ENCODE results near the gene ZC3H13. TPM values are rescaled to one million over a fixed set of nuclear protein-coding genes. Genes with fewer than 3 reads are reported as not detected.

The ZC3H13 gene
- total RNA-seq, 1 donor = 33.1 TPM

DNA sequence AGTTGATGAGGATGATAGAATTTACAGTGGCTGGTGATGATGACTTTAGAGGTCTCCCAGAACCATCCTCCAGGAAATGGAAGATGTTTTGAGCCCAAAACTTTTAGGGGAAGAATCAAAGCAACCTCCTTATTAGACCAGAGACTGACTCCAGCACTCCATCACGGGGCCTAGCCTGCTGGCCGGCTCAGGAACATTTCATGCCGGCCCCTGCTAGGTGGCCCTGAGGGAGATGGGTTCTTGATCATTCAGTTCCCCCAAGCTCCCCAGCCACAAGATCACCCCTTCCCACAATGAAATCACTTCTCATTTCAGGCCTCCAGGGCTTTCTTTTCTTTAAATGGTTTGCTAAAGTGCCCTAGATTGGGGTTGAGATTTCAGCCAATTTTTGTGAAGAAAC, 121.3 kb downstream of the ZC3H13 start:
- no peak for DNase-seq (ENCODE audit: low read depth)
- H3K4me3 ChIP-seq (ENCODE audit: low read depth, low read length) = no peak overlapping the region
- TF ChIP-seq, protein P1, sequence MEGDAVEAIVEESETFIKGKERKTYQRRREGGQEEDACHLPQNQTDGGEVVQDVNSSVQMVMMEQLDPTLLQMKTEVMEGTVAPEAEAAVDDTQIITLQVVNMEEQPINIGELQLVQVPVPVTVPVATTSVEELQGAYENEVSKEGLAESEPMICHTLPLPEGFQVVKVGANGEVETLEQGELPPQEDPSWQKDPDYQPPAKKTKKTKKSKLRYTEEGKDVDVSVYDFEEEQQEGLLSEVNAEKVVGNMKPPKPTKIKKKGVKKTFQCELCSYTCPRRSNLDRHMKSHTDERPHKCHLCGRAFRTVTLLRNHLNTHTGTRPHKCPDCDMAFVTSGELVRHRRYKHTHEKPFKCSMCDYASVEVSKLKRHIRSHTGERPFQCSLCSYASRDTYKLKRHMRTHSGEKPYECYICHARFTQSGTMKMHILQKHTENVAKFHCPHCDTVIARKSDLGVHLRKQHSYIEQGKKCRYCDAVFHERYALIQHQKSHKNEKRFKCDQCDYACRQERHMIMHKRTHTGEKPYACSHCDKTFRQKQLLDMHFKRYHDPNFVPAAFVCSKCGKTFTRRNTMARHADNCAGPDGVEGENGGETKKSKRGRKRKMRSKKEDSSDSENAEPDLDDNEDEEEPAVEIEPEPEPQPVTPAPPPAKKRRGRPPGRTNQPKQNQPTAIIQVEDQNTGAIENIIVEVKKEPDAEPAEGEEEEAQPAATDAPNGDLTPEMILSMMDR (IDR thresholded peaks at IDR 0.05; ENCODE audit: insufficient read depth, low read length) = no peak

DNA sequence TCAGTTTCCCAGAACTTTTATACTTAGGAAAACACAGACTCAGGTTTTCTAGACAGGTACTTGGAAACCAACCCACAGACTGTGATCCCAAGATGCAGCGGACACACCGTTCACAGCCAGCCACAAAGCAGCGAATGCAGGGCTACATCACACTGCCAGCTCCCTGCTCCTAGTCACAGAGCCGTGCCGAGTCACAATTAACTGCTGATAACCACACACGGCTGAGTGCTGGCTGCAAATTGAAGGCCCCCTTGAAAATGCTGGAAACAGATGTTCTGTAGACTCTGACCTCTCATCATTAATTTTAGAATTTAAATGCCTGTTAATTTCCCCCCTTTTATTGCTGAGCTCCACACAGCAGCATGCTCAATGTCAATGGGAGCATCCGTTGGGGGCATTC, 122.4 kb downstream of the ZC3H13 start:
- TF ChIP-seq, protein P1 (IDR thresholded peaks at IDR 0.05; ENCODE audit: insufficient read depth, low read length) = no peak
- H3K4me3 ChIP-seq (ENCODE audit: low read depth, low read length) = no peak overlapping the region
- no peak for DNase-seq (ENCODE audit: low read depth)

GRCh38 chr13:45928843-45929242, 123.7 kb downstream of the ZC3H13 start:
- TF ChIP-seq, protein P1 (IDR thresholded peaks at IDR 0.05; ENCODE audit: insufficient read depth, low read length) = no peak
- H3K4me3 ChIP-seq (ENCODE audit: low read depth, low read length) = no peak overlapping the region
- peak; percentile 25 for DNase-seq (ENCODE audit: low read depth)

GRCh38 chr13:45928176-45928575, 124.4 kb downstream of the ZC3H13 start:
- TF ChIP-seq, protein P1 (IDR thresholded peaks at IDR 0.05; ENCODE audit: insufficient read depth, low read length) = no peak

GRCh38 chr13:45926741-45927140, 125.8 kb downstream of the ZC3H13 start:
- TF ChIP-seq, protein P1 (IDR thresholded peaks at IDR 0.05; ENCODE audit: insufficient read depth, low read length) = no peak
- peak; percentile 12 for DNase-seq (ENCODE audit: low read depth)
- no peak overlapping the region for H3K4me3 ChIP-seq (ENCODE audit: low read depth, low read length)

More at GRCh38 chr13:45928176-45928575, 124.4 kb downstream of the ZC3H13 start:
- no peak overlapping the region for H3K4me3 ChIP-seq (ENCODE audit: low read depth, low read length)
- no peak for DNase-seq (ENCODE audit: low read depth)

GRCh38 chr13:45925151-45925550, 127.4 kb downstream of the ZC3H13 start:
- TF ChIP-seq, protein P1 (IDR thresholded peaks at IDR 0.05; ENCODE audit: insufficient read depth, low read length) = no peak
- no peak for DNase-seq (ENCODE audit: low read depth)
- no peak overlapping the region for H3K4me3 ChIP-seq (ENCODE audit: low read depth, low read length)

DNA sequence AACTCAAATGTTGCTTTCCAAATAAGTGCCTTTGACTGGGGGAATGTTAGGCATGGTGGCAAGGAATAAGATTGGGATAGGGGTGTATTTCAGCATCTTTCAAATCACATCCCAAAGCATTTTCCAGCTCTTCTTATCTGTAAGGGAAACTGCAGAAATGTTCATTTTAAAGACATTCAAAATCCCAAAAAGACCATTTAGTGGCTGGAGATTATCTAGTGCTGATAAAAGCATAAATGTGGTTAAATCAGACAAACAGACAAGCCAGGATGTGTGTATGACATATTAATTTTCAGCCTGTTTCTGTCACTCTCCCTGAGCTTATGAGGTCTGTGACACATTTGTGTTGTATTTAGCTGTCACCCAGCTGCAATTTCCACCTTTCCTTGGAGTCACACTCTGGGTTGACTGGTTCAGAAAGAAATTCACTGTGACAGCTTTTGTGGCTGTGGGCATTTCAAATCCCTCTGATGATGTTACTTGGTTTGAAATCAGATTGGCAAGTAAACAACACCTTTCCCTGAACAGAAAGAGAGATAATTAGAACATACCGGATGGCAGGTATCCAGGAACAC, 131.3 kb downstream of the ZC3H13 start:
- no peak overlapping the region for H3K4me3 ChIP-seq (ENCODE audit: low read depth, low read length)
- no peak for DNase-seq (ENCODE audit: low read depth)
- TF ChIP-seq, protein P1 (IDR thresholded peaks at IDR 0.05; ENCODE audit: insufficient read depth, low read length) = no peak
